SIG-M5 (cell line): ENCODE results near the gene MMP3.

ENCODE experiments used
- DNase-seq: peaks from one replicate; lab custom pipeline; 2025; lab: John Stamatoyannopoulos, UW

MMP3 gene

DNA sequence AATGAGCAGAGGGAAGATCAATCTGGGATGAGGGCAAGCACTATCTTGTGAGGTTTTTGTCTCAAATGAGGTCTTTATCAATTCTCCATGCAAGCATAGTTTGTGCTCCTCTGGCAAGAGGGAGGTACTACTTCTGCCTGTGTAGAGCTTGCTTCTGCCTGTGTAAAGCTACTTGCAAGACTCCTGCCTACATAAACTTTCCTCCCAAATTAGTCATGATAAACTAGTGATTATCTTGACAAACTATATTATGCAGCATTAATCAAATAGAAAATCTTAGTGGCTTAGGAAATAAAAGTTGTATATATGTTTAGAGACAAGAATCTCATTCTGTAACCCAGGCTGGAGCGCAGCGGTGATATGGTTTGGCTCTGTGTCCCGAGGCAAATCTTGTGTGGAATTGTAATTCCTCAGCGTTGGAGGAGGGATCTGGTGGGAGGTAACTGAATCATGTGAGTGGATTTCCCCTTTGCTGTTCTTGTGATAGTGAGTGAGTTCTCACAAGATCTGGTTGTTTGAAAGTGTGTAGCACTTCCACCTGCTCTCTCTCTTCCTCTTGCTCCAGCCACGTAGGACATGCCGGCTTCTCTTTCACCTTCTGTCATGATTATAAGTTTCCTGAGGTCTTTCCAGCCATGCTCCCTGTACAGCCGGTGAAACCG, 54.9 kb downstream of the MMP3 start:
- DNase-seq: no peak
